SU-DHL-6 (cell line): ENCODE measurements around the gene NR1H4.

ENCODE experiments used
- H2AFZ ChIP-seq: fragments of 200-600 bp; sonication (generic); 2 replicates; pipeline ENCODE4 v1.6.1; 2014; ENCODE audit warnings: low read depth, mild to moderate bottlenecking, moderate library complexity, mixed read lengths, antibody characterized with exemption, low read length; ENCODE audit not compliant: severe bottlenecking
- H3F3A ChIP-seq: fragments of 200-600 bp; shearing (Covaris generic); 2 replicates; pipeline ENCODE4 v1.6.0; 2016; ENCODE audit warnings: antibody characterized with exemption, mild to moderate bottlenecking; ENCODE audit not compliant: insufficient read depth
- H3K27ac ChIP-seq: fragments of 200-600 bp; sonication (generic); 2 replicates; pipeline ENCODE4 v1.5.1; 2016; ENCODE audit warnings: low read depth, mild to moderate bottlenecking, low read length, moderate library complexity, mixed read lengths
- H3K27me3 ChIP-seq: fragments of 200-600 bp; sonication (generic), shearing (Covaris generic); 2 replicates; pipeline ENCODE4 v1.6.0; 2014; ENCODE audit warnings: mild to moderate bottlenecking, low read length
- H3K36me3 ChIP-seq: fragments of 200-600 bp; sonication (generic); 2 replicates; pipeline ENCODE4 v1.6.1; 2014; ENCODE audit warnings: mild to moderate bottlenecking, low read length, mixed read lengths
- H3K4me2 ChIP-seq: fragments of 300-600, 200-600 bp; shearing (Covaris generic), sonication (generic); 2 replicates; pipeline ENCODE4 v1.6.0; 2014; ENCODE audit warnings: low read length, low read depth, mild to moderate bottlenecking; ENCODE audit not compliant: poor library complexity, severe bottlenecking
- H3K4me3 ChIP-seq: fragments of 200-600 bp; sonication (generic); 2 replicates; pipeline ENCODE4 v1.5.1; 2014; ENCODE audit warnings: antibody characterized with exemption, low read length, mild to moderate bottlenecking, mixed read lengths; ENCODE audit not compliant: insufficient read depth, poor library complexity, severe bottlenecking
- H3K79me2 ChIP-seq: fragments of 200-600 bp; sonication (generic); 2 replicates; pipeline ENCODE4 v1.6.1; 2014; ENCODE audit warnings: mild to moderate bottlenecking, low read length, moderate library complexity; ENCODE audit not compliant: insufficient read depth
- H3K9ac ChIP-seq: fragments of 200-600 bp; sonication (generic); 2 replicates; pipeline ENCODE4 v1.7.0; 2014; ENCODE audit warnings: mild to moderate bottlenecking, low read length
- H3K9me2 ChIP-seq: fragments of 200-600 bp; sonication (generic); replicated peaks from 2 replicates; pipeline ENCODE4 v1.6.1; 2014; ENCODE audit warnings: low read length; ENCODE audit not compliant: insufficient read depth
- H3K9me3 ChIP-seq: fragments of 200-600 bp; sonication (generic); 2 replicates; pipeline ENCODE4 v1.6.1; 2014; ENCODE audit warnings: low read length, mixed read lengths; ENCODE audit not compliant: insufficient read depth
- H4K20me1 ChIP-seq: fragments of 200-600 bp; sonication (generic); 2 replicates; pipeline ENCODE4 v1.6.1; 2014; ENCODE audit warnings: low read depth, mild to moderate bottlenecking, antibody characterized with exemption, low read length, moderate library complexity, mixed read lengths
- CTCF ChIP-seq: fragments of 200-600 bp; sonication (generic); IDR thresholded peaks from one replicate; pipeline ENCODE4 v1.5.1; 2017; ENCODE audit warnings: antibody characterized with exemption, mild to moderate bottlenecking, low read length, moderate library complexity; ENCODE audit not compliant: insufficient read depth, poor library complexity, severe bottlenecking
- EZH2phosphoT487 ChIP-seq: fragments of 200-600 bp; sonication (generic), shearing (Covaris generic); conservative IDR thresholded peaks from 2 replicates; pipeline ENCODE4 v1.6.1; 2018; ENCODE audit warnings: mild to moderate bottlenecking, antibody characterized with exemption, low read length, moderate library complexity, mixed read lengths

NR1H4 gene

GRCh38 chr12:100458191-100458590 is 15.5 kb upstream of the NR1H4 start:
- Histone ChIP-seq H3K9me2 (no peaks in the 10 kb centered on the region), H3K4me3 (no peak overlapping the region), H3K9me3 (no peaks in the 10 kb centered on the region), H4K20me1 (no peaks in the 10 kb centered on the region), H3K4me2 (no peak overlapping the region), H3K9ac (no peak overlapping the region), H3K27me3 (no peaks in the 10 kb centered on the region), H3K79me2 (no peaks in the 10 kb centered on the region), H3F3A (no peaks in the 10 kb centered on the region), H3K36me3 (no peaks in the 10 kb centered on the region), H3K27ac (no peak overlapping the region), H2AFZ (no peak overlapping the region)
- TF ChIP-seq CTCF (no peak), EZH2phosphoT487 (no peak)

- Histone ChIP-seq H3K9me3 (no peaks in the 10 kb centered on the region), H4K20me1 (no peaks in the 10 kb centered on the region), H3K36me3 (no peaks in the 10 kb centered on the region), H3K4me3 (no peak overlapping the region), H2AFZ (no peak overlapping the region), H3K27me3 (no peaks in the 10 kb centered on the region), H3K9ac (no peak overlapping the region), H3K9me2 (no peaks in the 10 kb centered on the region), H3F3A (no peaks in the 10 kb centered on the region), H3K4me2 (no peak overlapping the region), H3K79me2 (no peaks in the 10 kb centered on the region), H3K27ac (no peak overlapping the region)
- no peak for TF ChIP-seq CTCF
- TF ChIP-seq EZH2phosphoT487 = no peak
Observed at GRCh38 chr12:100460702-100461101, 13.0 kb upstream of the NR1H4 start.

GRCh38 chr12:100461330-100461973 is 12.2 kb upstream of the NR1H4 start:
- Histone ChIP-seq H3K9me2 (no peaks in the 10 kb centered on the region), H3K36me3 (no peaks in the 10 kb centered on the region), H3K9me3 (no peaks in the 10 kb centered on the region), H3F3A (no peaks in the 10 kb centered on the region), H3K4me3 (no peak overlapping the region), H4K20me1 (no peaks in the 10 kb centered on the region), H3K79me2 (no peaks in the 10 kb centered on the region), H3K9ac (no peak overlapping the region), H3K4me2 (no peak overlapping the region), H3K27ac (no peak overlapping the region), H2AFZ (no peak overlapping the region), H3K27me3 (no peaks in the 10 kb centered on the region)
- no peak for TF ChIP-seq EZH2phosphoT487
- no peak for TF ChIP-seq CTCF
